Tibial nerve (tissue), 4 donors: Measurements from ENCODE around the gene B3GNT8. TPM values are rescaled to one million over a fixed set of nuclear protein-coding genes. Genes with fewer than 3 reads are reported as not detected.
A peak's percentile ranks its signal among the peaks of the same experiment; 100 is the strongest.

Source experiments
- DNase-seq, 2 donors: peaks; one replicate each; pipeline ENCODE4 v3.0.0-alpha.2; 2019; ENCODE audit warnings: low spot score in 2 of 2
- H3K27ac ChIP-seq, 4 donors: fragments of 200-600 bp; sonication (generic) in 3 of 4; one replicate each; pipeline ENCODE4 v1.5.1; 2017 to 2019; ENCODE audit warnings: mild to moderate bottlenecking in 1 of 4
- H3K27me3 ChIP-seq, 2 donors: fragments of 200-600 bp; sonication (generic) in 1 of 2; one replicate each; pipeline versions ENCODE4 v1.5.1 to v1.6.0; 2017 to 2019
- H3K36me3 ChIP-seq, 3 donors: fragments of 200-600 bp; sonication (generic); one replicate each; pipeline ENCODE4 v1.5.1; 2018 to 2019
- H3K4me1 ChIP-seq, 4 donors: fragments of 200-600 bp; sonication (generic) in 3 of 4; one replicate each; pipeline ENCODE4 v1.5.1; 2017 to 2019
- H3K4me3 ChIP-seq, 4 donors: fragments of 200-600 bp; sonication (generic) in 3 of 4; one replicate each; pipeline ENCODE4 v1.5.1; 2017 to 2019; ENCODE audit warnings: mild to moderate bottlenecking in 1 of 4, moderate library complexity in 1 of 4
- H3K9me3 ChIP-seq, 4 donors: fragments of 200-600 bp; sonication (generic) in 3 of 4; one replicate each; pipeline ENCODE4 v1.5.1; 2017 to 2019
- CTCF ChIP-seq, 5 experiments: fragments of 200-600 bp in 3 of 5; fragments of 450-650 bp in 2 of 5; sonication (generic) in 3 of 5; IDR thresholded peaks; one replicate each; pipeline ENCODE4 v1.5.1; 2016 to 2019; ENCODE audit warnings: antibody characterized with exemption in 5 of 5, mild to moderate bottlenecking in 3 of 5, moderate library complexity in 2 of 5
- EP300 ChIP-seq, 2 donors: sonication (generic); formaldehyde crosslinking; IDR thresholded peaks; one replicate each; pipeline ENCODE4 v1.6.1; 2017; ENCODE audit warnings: antibody characterized with exemption in 2 of 2, mild to moderate bottlenecking in 1 of 2
- POLR2A ChIP-seq, 2 donors: fragments of 450-650 bp; IDR thresholded peaks; one replicate each; pipeline ENCODE4 v1.6.1; 2017; ENCODE audit warnings: antibody characterized with exemption in 2 of 2, mild to moderate bottlenecking in 2 of 2, moderate library complexity in 2 of 2
- WGBS, 2 donors: methylation state at CpG; one replicate each; pipeline ENCODE4 v1.1.5; 2018; 5-methylcytosine and 5-hydroxymethylcytosine counted together
- total RNA-seq, 4 donors: library from RNA; depleted of rRNA; stranded (reverse); fragments of >200 nt; gene quantifications; one replicate each; pipeline ENCODE4 v1.1.0, GENCODE V29; 2016

The B3GNT8 gene
- total RNA-seq, 4 donors from 2014 or later: 3.8 to 9.0 (median 5.7) TPM

- H3K4me3 ChIP-seq: no peak overlapping the region
- TF ChIP-seq EP300 (IDR thresholded peaks at IDR 0.05) (no peak), POLR2A (IDR thresholded peaks at IDR 0.05) (no peak), CTCF (IDR thresholded peaks at IDR 0.05) (no peak)
- no peaks in the 10 kb centered on the region for H3K9me3 ChIP-seq
- peaks cover 0 to 72% (median 9%) of the 10 kb centered on the region in 4 donors for H3K4me1 ChIP-seq
- 48 to 62% methylated on average over 4 of the region's 4 CpGs for WGBS, 2 donors
- H3K27ac ChIP-seq: peak overlapping the region in 3 of 4 donors; percentile 35 to 59 (median 42)
- no peak for DNase-seq
- H3K27me3 ChIP-seq: no peaks in the 10 kb centered on the region
- H3K36me3 ChIP-seq: peaks cover 0 to 34% (median 0%) of the 10 kb centered on the region in 3 donors
Observed at GRCh38 chr19:41407271-41407670, 19.9 kb downstream of the B3GNT8 start.

GRCh38 chr19:41405776-41406175, 21.4 kb downstream of the B3GNT8 start:
- H3K27ac ChIP-seq: no peak overlapping the region
- WGBS, 2 donors: 69 to 81% methylated on average over 5 to 6 of the region's 6 CpGs

GRCh38 chr19:41403181-41403970, 23.8 kb downstream of the B3GNT8 start:
- no peaks in the 10 kb centered on the region for H3K27me3 ChIP-seq
- no peak for TF ChIP-seq POLR2A (IDR thresholded peaks at IDR 0.05)
- H3K4me1 ChIP-seq: peaks cover 0 to 76% (median 10%) of the 10 kb centered on the region in 4 donors
- H3K36me3 ChIP-seq: peaks cover 0 to 23% (median 0%) of the 10 kb centered on the region in 3 donors
- H3K4me3 ChIP-seq: no peak overlapping the region
- no peaks in the 10 kb centered on the region for H3K9me3 ChIP-seq
- WGBS, 2 donors: 62 to 65% methylated on average over 12 of the region's 12 CpGs
- H3K27ac ChIP-seq: no peak overlapping the region
- no peak for DNase-seq

More at GRCh38 chr19:41405776-41406175, 21.4 kb downstream of the B3GNT8 start:
- Histone ChIP-seq H3K4me1 (peaks cover 0 to 77% (median 5%) of the 10 kb centered on the region in 4 donors), H3K27me3 (no peaks in the 10 kb centered on the region), H3K4me3 (no peak overlapping the region), H3K9me3 (no peaks in the 10 kb centered on the region), H3K36me3 (peaks cover 0 to 29% (median 0%) of the 10 kb centered on the region in 3 donors)
- TF ChIP-seq EP300 (IDR thresholded peaks at IDR 0.05): no peak
- no peak for TF ChIP-seq POLR2A (IDR thresholded peaks at IDR 0.05)
- no peak for DNase-seq

GRCh38 chr19:41402010-41402409, 25.2 kb downstream of the B3GNT8 start:
- TF ChIP-seq POLR2A (IDR thresholded peaks at IDR 0.05): no peak
- TF ChIP-seq CTCF (IDR thresholded peaks at IDR 0.05): no peak
- no peak for TF ChIP-seq EP300 (IDR thresholded peaks at IDR 0.05)
- peaks cover 0 to 23% (median 0%) of the 10 kb centered on the region in 3 donors for H3K36me3 ChIP-seq
- no peak overlapping the region for H3K27ac ChIP-seq
- no peak overlapping the region for H3K4me3 ChIP-seq
- H3K27me3 ChIP-seq: no peaks in the 10 kb centered on the region
- peaks cover 0 to 70% (median 13%) of the 10 kb centered on the region in 4 donors for H3K4me1 ChIP-seq
- 46 to 52% methylated on average over 3 of the region's 3 CpGs for WGBS, 2 donors
- DNase-seq: no peak
- H3K9me3 ChIP-seq: no peaks in the 10 kb centered on the region

GRCh38 chr19:41401483-41401882, 25.7 kb downstream of the B3GNT8 start:
- no peak for DNase-seq
- 68 to 80% methylated on average over 4 of the region's 4 CpGs for WGBS, 2 donors
- H3K27me3 ChIP-seq: no peaks in the 10 kb centered on the region
- H3K4me1 ChIP-seq: peaks cover 0 to 70% (median 18%) of the 10 kb centered on the region in 4 donors
- no peak overlapping the region for H3K4me3 ChIP-seq
- H3K27ac ChIP-seq: no peak overlapping the region
- H3K9me3 ChIP-seq: no peaks in the 10 kb centered on the region
- TF ChIP-seq POLR2A (IDR thresholded peaks at IDR 0.05): no peak
- no peak for TF ChIP-seq EP300 (IDR thresholded peaks at IDR 0.05)
- no peak for TF ChIP-seq CTCF (IDR thresholded peaks at IDR 0.05)
- H3K36me3 ChIP-seq: peaks cover 0 to 23% (median 0%) of the 10 kb centered on the region in 3 donors

- TF ChIP-seq EP300 (IDR thresholded peaks at IDR 0.05): no peak
- TF ChIP-seq POLR2A (IDR thresholded peaks at IDR 0.05): no peak
- no peak for TF ChIP-seq CTCF (IDR thresholded peaks at IDR 0.05)
- no peak overlapping the region for H3K4me3 ChIP-seq
- H3K27me3 ChIP-seq: no peaks in the 10 kb centered on the region
- peaks cover 0 to 69% (median 23%) of the 10 kb centered on the region in 4 donors for H3K4me1 ChIP-seq
- peaks cover 0 to 19% (median 0%) of the 10 kb centered on the region in 3 donors for H3K36me3 ChIP-seq
- whole genome bisulfite sequencing, 2 donors: 80 to 91% methylated on average over 2 of the region's 2 CpGs
- no peak overlapping the region for H3K27ac ChIP-seq
- DNase-seq: no peak
- H3K9me3 ChIP-seq: no peaks in the 10 kb centered on the region
Observed at GRCh38 chr19:41399525-41399924, 27.6 kb downstream of the B3GNT8 start.
